Lung microvascular endothelial cell (primary cell): ENCODE results near the gene ZSCAN31. TPM values are rescaled to one million over a fixed set of nuclear protein-coding genes. Genes with fewer than 3 reads are reported as not detected.

Source experiments
- DNase-seq, 2 donors: peaks; one replicate each; pipeline versions ENCODE4 v3.0.0 to v3.0.0-alpha.2; 2010; ENCODE audit warnings: low read depth in 2 of 2
- total RNA-seq: library from RNA; depleted of rRNA; stranded (reverse); fragments of >200 nt; gene quantifications from 2 replicates; pipeline ENCODE4 v1.2.1, GENCODE V29; 2014

ZSCAN31 gene
- total RNA-seq, 1 donor from 2014 or later, result 9.1 TPM

DNA sequence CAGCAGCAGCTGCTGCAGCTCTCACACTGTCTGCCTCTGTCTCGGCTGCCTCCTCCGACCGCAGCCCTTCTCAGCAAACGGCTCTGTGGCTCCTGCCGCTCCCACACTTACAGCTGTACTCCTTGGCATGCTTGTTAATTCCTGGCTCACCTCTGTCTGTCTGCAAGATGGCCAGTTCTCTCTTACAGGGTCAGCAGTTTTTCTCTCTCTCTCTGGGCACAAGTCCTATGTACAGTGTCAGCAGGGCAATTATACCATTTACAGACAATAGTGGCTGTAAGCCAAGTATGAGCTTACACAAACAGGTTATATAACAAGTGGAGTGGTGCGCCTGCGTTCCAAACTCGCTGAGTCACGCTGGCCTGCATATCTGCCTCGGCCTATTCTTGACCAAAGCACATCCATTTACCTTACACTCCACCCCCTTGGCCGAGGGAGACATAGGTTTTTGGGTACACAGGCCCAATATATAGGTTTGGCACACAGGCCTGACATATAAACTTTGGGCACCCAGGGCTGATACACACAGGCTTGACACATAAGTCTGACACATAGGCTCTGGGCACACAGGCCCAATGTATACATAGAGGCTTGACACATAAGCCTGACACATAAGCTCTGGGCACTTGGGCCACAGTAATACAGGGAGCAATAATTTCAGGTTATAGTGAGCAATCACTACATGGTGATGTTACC is 18.2 kb upstream of the ZSCAN31 start:
- peak; percentile 91 to 94 for DNase-seq

DNA sequence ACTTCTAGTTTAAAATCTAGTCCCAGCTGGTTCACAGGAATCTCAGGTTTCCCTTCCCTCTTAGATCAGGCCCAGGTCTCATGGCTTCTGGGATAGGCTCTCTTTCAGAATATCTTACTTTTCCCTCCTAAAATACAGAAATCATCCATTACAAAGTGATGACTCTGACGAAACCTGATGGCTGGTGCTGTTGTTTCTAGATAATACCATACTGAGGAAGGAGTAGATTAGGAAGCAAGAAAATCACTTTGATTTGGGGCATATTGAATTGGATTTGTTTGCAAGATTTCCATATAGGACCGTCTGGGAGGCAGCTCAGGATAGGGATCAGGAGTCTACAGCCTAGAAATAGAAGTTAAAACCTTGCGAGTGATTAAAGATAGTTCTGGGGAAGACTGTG is 17.4 kb upstream of the ZSCAN31 start:
- DNase-seq, result no peak

DNA sequence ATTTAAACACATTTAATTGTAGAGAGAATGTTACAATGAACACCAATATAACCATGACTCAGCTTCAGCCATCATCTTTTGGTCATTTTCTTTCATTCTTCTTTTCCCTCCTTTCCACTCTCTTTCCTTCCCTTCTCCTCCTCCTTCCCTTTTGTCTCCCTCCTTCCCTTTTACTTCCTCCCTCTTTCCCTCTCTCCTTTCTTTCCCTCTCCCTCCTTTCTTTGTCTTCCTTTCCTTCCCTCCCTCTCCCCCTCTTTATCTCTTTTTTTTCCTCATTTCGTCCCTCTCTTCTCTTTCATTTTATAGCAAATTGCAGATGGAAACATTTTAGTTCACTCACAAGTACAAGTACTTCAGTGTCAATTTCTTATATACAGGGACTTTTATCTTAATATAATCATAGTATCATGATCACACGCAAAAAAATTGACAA is 15.6 kb upstream of the ZSCAN31 start:
- DNase-seq, result no peak

- peak in 1 of 2 donors; percentile 53 for DNase-seq
Measured at GRCh38 chr6:28351087-28351486, 15.1 kb upstream of the ZSCAN31 start.

DNA sequence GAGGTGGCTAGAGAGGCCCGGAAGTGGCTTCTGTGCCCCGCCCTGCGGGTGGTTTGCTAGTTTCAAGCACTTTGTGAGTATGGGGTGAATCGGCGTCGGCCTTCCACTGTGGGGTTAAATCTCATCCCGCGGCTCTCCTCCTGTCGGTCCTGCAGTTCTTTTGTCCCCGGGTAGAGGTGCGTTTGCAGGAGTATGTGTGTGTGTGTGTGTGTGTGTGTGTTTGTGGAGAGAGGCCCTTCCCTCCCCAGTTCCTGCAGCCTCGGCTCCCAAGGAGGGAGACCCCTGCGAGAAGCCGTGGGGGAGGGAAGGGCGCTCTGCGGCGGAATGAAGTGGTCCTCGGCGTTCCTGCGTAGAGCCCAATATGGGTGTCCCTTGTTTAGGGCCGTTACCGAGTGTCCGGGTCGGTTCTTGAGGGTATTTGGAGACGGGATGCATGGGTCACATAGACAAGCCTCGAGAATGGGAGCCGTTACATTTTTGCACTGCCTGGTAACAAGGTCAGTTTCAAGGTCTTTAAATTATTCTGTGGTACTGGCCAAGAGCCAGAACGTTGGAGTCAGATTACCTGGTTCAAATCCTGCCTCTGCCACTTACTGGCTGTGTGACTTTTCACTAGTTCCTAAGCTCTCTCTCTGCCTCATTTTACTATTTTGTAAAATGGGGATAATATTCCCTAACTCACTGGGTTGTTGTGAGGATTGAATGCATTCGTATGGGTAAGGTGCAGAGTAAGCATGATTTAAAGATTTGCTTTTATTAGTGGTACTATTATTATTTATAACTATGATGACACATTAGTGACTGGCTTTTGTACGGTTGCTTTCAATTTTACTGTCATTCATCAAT is 14.2 kb upstream of the ZSCAN31 start, which contains the start of gene ZKSCAN3:
TSS of gene ZKSCAN3 (plus strand) at position 56 of the 846 bp plus-strand sequence. CDS start 9,640 bp downstream, outside the sequence.
- peak; percentile 82 to 83 for DNase-seq

GRCh38 chr6:28349344-28349891 is 13.5 kb upstream of the ZSCAN31 start:
- no peak for DNase-seq

- no peak for DNase-seq
Measured at GRCh38 chr6:28347119-28347518, 11.2 kb upstream of the ZSCAN31 start.

DNA sequence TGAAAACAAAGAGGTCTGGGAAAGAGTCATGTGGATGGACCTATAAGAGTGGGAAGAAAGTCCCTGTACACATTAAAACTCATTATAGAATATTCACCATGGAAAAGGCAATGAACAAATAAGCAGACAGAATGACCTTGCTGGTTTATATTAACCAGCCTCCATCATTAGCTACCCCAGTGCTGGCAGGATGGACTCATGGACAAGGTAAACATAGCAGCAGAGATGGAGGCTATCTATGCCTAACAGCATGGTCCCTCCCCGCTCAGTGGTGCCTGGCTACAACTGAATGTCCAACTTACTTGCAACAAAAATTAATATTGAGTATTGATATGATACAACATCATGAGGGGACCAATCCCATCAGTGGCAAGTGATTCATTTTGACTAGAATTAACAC is 9.3 kb upstream of the ZSCAN31 start:
- no peak for DNase-seq

- DNase-seq, result no peak
Measured at GRCh38 chr6:28343898-28344677, 8.1 kb upstream of the ZSCAN31 start.

DNA sequence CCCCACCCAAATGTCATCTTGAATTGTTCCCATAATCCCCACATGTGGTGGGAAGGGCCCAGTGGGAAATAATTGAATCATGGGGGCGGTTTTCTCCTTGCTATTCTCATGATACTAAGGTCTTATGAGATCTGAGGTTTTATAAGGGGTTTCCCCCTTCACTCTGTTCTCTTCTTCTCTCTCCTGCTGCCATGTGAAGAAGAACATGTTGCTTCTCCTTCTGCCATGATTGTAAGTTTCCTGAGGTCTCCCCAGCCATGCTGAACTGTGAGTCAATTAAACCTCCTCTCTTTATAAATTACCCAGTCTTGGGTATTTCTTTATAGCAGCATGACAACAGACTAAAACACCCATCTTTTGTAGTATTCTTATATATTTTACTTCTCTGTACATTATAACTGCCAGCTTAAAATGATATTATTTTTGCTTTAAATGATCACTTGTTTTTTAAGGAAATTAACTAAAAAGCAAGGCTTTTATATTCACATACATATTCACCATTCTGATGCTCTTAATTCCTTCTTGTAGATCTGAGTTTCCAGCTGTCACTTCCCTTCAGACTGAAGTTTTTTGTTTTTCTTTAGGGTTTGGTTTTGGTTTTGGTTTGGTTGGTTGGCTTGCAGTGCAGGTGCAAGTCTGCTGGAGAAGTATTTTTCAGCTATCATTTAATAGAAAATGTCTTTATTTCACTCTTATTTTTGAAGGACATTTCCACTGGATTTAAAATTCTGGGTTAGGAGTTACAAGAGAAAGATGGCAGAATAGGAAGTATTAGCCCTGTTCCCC is 4.6 kb upstream of the ZSCAN31 start:
- no peak for DNase-seq

DNA sequence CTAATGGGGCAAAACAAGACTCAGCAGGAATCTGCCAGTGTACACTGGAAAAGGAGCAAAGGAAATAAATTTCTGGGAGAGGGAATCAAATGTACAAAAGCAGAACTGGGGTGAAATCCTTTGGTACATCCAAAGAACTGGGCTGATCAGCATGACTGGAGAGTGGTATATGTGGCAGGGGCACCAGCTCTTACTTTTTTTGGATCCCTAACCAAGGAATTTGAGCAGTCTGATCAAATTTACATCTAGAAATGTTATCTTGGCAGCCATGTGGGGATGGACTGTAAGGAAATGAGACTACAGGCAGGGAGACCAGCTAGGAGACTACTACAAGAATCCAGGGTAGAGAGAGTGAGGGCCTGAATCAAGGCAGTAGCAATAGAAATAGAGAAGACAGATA is 1.2 kb upstream of the ZSCAN31 start:
- DNase-seq, result no peak

DNA sequence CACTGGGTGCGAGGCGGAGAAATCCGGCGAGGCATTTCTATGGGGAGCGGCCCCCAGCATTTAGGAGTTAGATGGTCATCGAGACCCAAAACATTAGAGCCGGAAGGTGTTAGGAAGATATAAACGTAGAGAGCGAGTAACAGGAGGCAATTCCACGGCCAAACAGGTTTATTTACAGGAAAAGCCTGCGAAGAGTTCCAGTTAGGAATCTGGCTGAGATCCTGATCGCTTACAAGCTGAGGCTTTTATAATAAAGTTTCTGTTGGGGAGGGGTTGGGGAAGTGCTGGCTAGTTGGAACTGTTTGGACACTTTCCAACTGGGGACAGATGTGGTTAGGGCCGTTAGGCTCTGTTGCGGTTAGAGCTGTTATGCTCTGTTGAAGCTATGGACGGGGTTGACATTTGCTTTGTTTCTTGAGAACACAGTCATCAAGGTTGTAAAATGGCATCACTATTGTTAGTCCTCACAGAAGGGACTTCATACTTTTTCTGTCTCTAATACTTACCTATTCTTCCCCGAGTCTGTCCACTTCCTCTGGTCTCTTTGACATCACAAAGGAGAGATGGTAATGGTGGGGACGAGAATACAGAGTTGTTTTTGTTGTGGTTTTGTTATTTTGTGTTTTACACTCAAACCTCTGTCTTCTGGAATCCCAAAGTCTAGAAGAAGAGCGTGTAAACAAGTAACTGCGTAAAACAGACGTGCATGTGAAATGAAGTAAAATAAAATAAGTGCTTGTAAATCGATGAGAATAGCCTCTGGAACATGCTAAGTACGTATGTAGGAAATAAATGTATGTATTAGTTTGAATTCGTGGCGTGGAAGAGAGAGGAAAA is 554 bp upstream of the ZSCAN31 start:
- DNase-seq, result peak; percentile 61 to 87

GRCh38 chr6:28335040-28335563 is 846 bp downstream of the ZSCAN31 start:
- no peak for DNase-seq

- no peak for DNase-seq
Measured at GRCh38 chr6:28334286-28335039, 1.5 kb downstream of the ZSCAN31 start.

DNA sequence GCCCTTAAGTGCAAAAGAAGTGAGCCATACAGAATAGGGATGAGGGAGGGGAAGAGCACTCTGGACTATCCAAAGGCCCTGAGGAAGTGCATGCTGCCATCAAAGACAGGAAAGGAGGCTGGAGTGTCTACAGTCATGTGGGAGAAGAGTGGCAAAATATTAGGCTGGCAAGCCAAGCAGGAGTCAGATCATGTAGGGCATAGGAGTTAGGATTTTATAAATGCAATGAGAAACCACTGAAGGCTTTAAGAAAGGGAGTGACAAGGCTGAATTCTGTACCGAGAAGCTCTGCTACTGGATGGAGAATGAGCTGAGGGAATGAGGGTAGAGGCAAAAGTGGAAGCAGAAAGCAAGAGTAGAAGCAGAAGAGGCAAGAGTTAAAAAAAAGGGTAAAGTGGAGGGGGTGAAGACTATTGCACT is 2.3 kb downstream of the ZSCAN31 start:
- DNase-seq, result no peak

- no peak for DNase-seq
Measured at GRCh38 chr6:28333047-28333446, 2.9 kb downstream of the ZSCAN31 start.

DNA sequence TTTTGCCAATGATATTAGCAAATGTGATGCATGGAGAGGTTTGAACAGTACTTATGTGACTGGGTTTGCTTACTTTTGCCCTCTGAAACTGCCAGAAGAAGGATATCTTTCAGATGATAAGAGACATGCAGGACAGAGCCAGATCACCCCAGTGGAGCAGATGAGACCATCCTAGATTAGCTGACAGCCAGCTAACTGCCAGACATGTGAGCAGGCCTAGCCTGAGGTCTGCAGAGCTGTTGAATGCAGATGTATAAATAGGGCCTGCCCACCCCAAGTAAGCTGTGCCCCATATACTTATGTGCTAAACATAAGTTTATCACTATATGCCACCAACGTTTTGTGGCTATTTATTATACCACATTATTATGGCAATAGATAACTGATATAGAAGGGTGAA is 5.9 kb downstream of the ZSCAN31 start:
- DNase-seq, result no peak

- DNase-seq, result no peak
Measured at GRCh38 chr6:28326371-28326948, 9.5 kb downstream of the ZSCAN31 start.
